Measurements from ENCODE around the gene TPPP3.

DNA sequence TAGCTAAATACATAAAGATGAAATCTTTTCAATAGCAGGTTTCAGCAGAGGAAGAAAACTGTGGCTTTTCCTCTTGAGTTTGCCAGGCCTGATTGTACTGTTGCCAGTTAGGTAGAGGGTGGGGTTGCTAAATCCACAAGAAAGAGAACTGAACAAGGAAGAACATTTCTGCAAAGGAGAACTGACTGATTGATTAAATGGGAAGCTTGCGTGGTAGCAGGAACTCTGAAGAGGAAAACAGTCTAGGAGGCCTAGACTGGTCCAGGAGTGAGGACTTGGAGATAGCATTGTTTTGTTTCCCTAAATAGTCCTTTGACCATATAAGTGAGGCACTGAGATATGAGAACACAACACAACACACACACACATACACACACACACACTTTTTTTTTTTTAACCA is 47.9 kb downstream of the TPPP3 start:
- TF ChIP-seq EP300 (IDR thresholded peaks at IDR 0.05): no peak
- TF ChIP-seq, protein P1, sequence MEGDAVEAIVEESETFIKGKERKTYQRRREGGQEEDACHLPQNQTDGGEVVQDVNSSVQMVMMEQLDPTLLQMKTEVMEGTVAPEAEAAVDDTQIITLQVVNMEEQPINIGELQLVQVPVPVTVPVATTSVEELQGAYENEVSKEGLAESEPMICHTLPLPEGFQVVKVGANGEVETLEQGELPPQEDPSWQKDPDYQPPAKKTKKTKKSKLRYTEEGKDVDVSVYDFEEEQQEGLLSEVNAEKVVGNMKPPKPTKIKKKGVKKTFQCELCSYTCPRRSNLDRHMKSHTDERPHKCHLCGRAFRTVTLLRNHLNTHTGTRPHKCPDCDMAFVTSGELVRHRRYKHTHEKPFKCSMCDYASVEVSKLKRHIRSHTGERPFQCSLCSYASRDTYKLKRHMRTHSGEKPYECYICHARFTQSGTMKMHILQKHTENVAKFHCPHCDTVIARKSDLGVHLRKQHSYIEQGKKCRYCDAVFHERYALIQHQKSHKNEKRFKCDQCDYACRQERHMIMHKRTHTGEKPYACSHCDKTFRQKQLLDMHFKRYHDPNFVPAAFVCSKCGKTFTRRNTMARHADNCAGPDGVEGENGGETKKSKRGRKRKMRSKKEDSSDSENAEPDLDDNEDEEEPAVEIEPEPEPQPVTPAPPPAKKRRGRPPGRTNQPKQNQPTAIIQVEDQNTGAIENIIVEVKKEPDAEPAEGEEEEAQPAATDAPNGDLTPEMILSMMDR (IDR thresholded peaks at IDR 0.05): no peak
- no peak for TF ChIP-seq POLR2A (IDR thresholded peaks at IDR 0.05)

Data from ovary (tissue), 3 donors.